ENCODE measurements around the gene ZNF474. TPM values are rescaled to one million over a fixed set of nuclear protein-coding genes. Genes with fewer than 3 reads are reported as not detected.

Gene ZNF474
- total RNA-seq, 3 donors from 2014 or later = 0.33 to 0.48 (median 0.44) TPM

DNA sequence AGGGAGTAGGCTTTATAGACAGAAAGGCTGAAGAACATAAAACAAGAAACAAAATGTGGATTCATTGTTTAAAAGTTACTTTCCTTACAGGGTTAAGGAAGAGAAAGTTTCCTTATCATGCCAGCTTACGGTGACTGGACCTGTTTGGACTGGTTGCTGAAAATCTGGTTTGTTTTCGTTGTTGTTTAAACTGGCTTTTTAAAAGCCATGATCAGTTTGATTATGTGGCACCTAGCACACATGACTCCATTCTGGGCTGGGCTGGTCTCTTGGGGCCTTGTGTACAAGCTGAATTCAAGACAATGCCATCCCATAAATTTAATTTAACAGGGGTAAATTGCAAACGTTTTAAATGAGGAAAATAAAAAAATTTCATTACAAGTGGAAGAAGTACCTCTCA is 18.4 kb upstream of the ZNF474 start:
- H3K27me3 ChIP-seq = no peaks in the 10 kb centered on the region
- no peak for DNase-seq (ENCODE audit: low spot score in 2 of 2)
- no peak overlapping the region for H3K27ac ChIP-seq
- H3K4me3 ChIP-seq = no peak overlapping the region
- H3K36me3 ChIP-seq = no peaks in the 10 kb centered on the region
- no peaks in the 10 kb centered on the region for H3K9me3 ChIP-seq
- intact Hi-C loops (cut with DNase I; ENCODE audit: low total_unique reads) = no loop called here
- TF ChIP-seq, protein P1, sequence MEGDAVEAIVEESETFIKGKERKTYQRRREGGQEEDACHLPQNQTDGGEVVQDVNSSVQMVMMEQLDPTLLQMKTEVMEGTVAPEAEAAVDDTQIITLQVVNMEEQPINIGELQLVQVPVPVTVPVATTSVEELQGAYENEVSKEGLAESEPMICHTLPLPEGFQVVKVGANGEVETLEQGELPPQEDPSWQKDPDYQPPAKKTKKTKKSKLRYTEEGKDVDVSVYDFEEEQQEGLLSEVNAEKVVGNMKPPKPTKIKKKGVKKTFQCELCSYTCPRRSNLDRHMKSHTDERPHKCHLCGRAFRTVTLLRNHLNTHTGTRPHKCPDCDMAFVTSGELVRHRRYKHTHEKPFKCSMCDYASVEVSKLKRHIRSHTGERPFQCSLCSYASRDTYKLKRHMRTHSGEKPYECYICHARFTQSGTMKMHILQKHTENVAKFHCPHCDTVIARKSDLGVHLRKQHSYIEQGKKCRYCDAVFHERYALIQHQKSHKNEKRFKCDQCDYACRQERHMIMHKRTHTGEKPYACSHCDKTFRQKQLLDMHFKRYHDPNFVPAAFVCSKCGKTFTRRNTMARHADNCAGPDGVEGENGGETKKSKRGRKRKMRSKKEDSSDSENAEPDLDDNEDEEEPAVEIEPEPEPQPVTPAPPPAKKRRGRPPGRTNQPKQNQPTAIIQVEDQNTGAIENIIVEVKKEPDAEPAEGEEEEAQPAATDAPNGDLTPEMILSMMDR (IDR thresholded peaks at IDR 0.05) = no peak
- no peak for TF ChIP-seq POLR2AphosphoS5 (IDR thresholded peaks at IDR 0.05)
- TF ChIP-seq POLR2A (IDR thresholded peaks at IDR 0.05) = no peak
- no peaks in the 10 kb centered on the region for H3K4me1 ChIP-seq

DNA sequence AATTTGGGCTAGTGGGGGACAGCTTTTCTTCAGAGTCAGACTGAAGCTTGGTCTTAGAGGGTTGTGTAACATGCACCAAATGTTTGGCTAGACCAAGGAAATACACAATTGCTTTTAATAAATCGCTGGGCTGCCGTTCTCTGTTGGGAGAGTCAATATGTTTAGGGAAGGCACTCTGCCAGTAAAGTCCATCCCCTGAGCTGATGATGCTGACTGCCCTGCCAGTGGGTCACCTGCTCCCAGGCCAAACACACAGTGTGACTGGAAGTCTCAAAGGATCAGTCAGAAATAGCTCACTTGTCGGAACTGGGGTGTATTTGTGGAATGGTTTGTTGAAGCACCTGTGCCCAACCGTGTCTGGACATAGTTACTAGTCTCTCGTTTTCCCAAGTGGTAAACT is 17.9 kb upstream of the ZNF474 start:
- H3K4me1 ChIP-seq = no peaks in the 10 kb centered on the region
- no peaks in the 10 kb centered on the region for H3K36me3 ChIP-seq
- no peaks in the 10 kb centered on the region for H3K9me3 ChIP-seq
- H3K27me3 ChIP-seq = no peaks in the 10 kb centered on the region
- TF ChIP-seq POLR2AphosphoS5 (IDR thresholded peaks at IDR 0.05) (no peak), POLR2A (IDR thresholded peaks at IDR 0.05) (no peak)
- TF ChIP-seq, protein P1 (IDR thresholded peaks at IDR 0.05) = no peak
- no peak overlapping the region for H3K27ac ChIP-seq
- intact Hi-C loops (cut with DNase I; ENCODE audit: low total_unique reads) = no loop called here
- no peak for DNase-seq (ENCODE audit: low spot score in 2 of 2)
- no peak overlapping the region for H3K4me3 ChIP-seq

DNA sequence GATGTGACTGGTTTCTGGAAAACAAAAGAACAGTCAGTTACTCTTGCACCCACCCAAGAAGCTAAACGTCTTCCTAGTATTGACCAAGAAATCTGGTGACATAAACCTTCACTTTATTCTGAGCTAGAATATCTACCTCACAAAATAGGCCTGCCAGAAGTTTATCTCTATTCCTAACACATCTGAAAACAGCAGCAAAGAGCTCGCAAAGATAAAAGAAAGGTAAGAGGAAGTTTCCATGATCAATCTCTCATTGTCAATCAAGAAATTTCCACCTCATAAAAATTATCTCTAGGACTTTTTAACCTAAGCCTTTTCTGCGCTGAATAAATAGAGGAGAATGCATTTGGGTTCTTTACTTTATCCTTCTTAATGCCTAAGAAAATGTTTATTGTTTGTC is 17.3 kb upstream of the ZNF474 start:
- Histone ChIP-seq H3K4me1 (no peaks in the 10 kb centered on the region), H3K9me3 (no peaks in the 10 kb centered on the region), H3K4me3 (no peak overlapping the region), H3K36me3 (no peaks in the 10 kb centered on the region), H3K27ac (no peak overlapping the region), H3K27me3 (no peaks in the 10 kb centered on the region)
- no peak for DNase-seq (ENCODE audit: low spot score in 2 of 2)
- TF ChIP-seq, protein P1 (IDR thresholded peaks at IDR 0.05) = no peak
- TF ChIP-seq POLR2A (IDR thresholded peaks at IDR 0.05) = no peak
- intact Hi-C loops (cut with DNase I; ENCODE audit: low total_unique reads) = no loop called here

DNA sequence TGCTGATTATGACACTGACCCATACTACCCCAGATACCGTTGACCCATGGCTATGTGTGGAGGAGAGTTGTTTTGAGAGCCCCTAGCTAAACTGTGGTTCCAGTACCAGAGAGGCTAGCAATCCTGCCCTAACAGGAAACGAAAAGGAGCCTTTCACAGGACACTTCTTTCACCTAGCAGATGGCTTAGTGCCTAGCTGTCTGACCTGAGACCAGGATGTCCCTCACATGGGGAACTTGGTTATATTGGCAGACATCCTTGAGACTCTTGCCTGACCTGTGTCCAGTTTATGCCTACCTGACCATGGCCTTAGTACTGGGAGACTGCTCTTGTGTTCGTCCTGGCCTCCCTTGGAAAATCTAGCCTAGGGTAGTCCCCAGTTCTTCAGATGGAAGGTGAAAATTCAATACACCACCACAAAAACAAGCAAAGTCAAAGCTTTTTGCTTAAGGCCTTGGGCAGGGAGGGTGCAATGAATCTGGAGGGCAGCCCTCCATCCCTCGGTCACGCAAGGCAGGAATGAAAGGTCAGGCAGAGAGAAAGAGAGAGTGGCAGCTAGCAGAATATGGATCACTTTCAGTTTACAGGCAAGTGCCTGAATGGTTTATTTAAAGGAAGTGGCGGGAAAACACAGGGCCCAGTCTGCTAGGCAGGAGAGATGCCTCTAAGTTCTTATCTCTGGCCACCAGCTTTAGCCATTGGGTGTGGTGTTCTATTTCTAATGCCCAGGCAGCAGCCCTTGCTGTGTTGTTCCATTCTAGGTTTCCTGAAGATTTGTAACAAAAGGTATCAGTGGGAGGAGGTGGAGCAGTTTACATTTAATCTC is 16.4 kb upstream of the ZNF474 start:
- H3K9me3 ChIP-seq = no peaks in the 10 kb centered on the region
- H3K27me3 ChIP-seq = no peaks in the 10 kb centered on the region
- no peak overlapping the region for H3K27ac ChIP-seq
- intact Hi-C loops (cut with DNase I; ENCODE audit: low total_unique reads) = no loop called here
- H3K4me3 ChIP-seq = no peak overlapping the region
- no peaks in the 10 kb centered on the region for H3K4me1 ChIP-seq
- H3K36me3 ChIP-seq = no peaks in the 10 kb centered on the region
- no peak for DNase-seq (ENCODE audit: low spot score in 2 of 2)
- TF ChIP-seq POLR2AphosphoS5 (IDR thresholded peaks at IDR 0.05) (no peak), POLR2A (IDR thresholded peaks at IDR 0.05) (no peak)
- TF ChIP-seq, protein P1 (IDR thresholded peaks at IDR 0.05) = no peak

DNA sequence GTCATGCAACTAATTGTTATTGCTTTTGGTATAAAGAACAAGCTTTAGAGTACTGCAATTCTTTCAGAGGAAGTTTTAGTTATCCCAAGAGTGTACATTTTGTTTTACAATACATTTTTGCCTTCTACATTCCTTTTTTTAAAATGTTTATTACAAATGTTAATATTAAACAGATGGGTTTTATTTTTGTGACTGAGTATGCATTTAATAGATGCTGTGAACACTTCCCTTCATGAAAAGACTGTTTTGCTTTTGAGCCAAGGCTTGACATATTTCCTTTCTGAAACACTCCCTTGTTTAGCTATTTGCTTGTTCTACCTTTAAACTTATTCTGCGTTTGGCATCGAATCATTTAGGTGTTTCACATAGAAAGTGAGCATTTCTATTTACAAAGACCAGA is 14.8 kb upstream of the ZNF474 start:
- Histone ChIP-seq H3K4me1 (no peaks in the 10 kb centered on the region), H3K9me3 (no peaks in the 10 kb centered on the region), H3K4me3 (no peak overlapping the region), H3K27ac (no peak overlapping the region), H3K36me3 (no peaks in the 10 kb centered on the region), H3K27me3 (no peaks in the 10 kb centered on the region)
- intact Hi-C loops (cut with DNase I; ENCODE audit: low total_unique reads) = no loop called here
- TF ChIP-seq POLR2A (IDR thresholded peaks at IDR 0.05) (no peak), POLR2AphosphoS5 (IDR thresholded peaks at IDR 0.05) (no peak)
- TF ChIP-seq, protein P1 (IDR thresholded peaks at IDR 0.05) = no peak
- no peak for DNase-seq (ENCODE audit: low spot score in 2 of 2)
